ENCODE measurements around the gene ACRBP.
"Not testable (repeated sequence)": the region's sequence is repeated elsewhere in the genome, so short reads cannot be mapped to it uniquely, and the experiment has no call there.

The ACRBP gene

GRCh38 chr12:6614513-6615172, 32.6 kb downstream of the ACRBP start:
- no peak for DNase-seq (ENCODE audit: low spot score)

GRCh38 chr12:6613776-6614512, 33.3 kb downstream of the ACRBP start:
- DNase-seq (ENCODE audit: low spot score), result peak; percentile 55

GRCh38 chr12:6613015-6613775, 34.0 kb downstream of the ACRBP start:
- DNase-seq (ENCODE audit: low spot score), result no peak

GRCh38 chr12:6612652-6613014, 34.6 kb downstream of the ACRBP start:
- DNase-seq (ENCODE audit: low spot score), result no peak

GRCh38 chr12:6612247-6612646, 35.0 kb downstream of the ACRBP start:
- DNase-seq (ENCODE audit: low spot score), result no peak

- no peak for DNase-seq (ENCODE audit: low spot score)
Measured at GRCh38 chr12:6608592-6609281, 38.5 kb downstream of the ACRBP start.

- DNase-seq (ENCODE audit: low spot score), result no peak
Measured at GRCh38 chr12:6607751-6608591, 39.3 kb downstream of the ACRBP start.

- DNase-seq (ENCODE audit: low spot score), result peak; percentile 64
Measured at GRCh38 chr12:6606331-6607131, 40.7 kb downstream of the ACRBP start.

- no peak for DNase-seq (ENCODE audit: low spot score)
Measured at GRCh38 chr12:6605421-6606330, 41.6 kb downstream of the ACRBP start.

GRCh38 chr12:6604259-6605029, 42.8 kb downstream of the ACRBP start:
- DNase-seq (ENCODE audit: low spot score), result no peak

GRCh38 chr12:6603095-6603567, 44.1 kb downstream of the ACRBP start:
- no peak for DNase-seq (ENCODE audit: low spot score)

GRCh38 chr12:6602526-6602925, 44.7 kb downstream of the ACRBP start:
- DNase-seq (ENCODE audit: low spot score), result no peak

GRCh38 chr12:6595673-6596072, 51.6 kb downstream of the ACRBP start:
- DNase-seq (ENCODE audit: low spot score), result not testable (repeated sequence)

GRCh38 chr12:6592087-6592486, 55.1 kb downstream of the ACRBP start:
- no peak for DNase-seq (ENCODE audit: low spot score)
